Activated effector memory CD4-positive, alpha-beta T cell treated with Interleukin-2 at 50 U/mL for 16 hours (primary cell): ENCODE results near the gene IRGQ.
A peak's percentile ranks its signal among the peaks of the same experiment; 100 is the strongest.
"Not testable (repeated sequence)": the region's sequence is repeated elsewhere in the genome, so short reads cannot be mapped to it uniquely, and the experiment has no call there.

Source experiments
- DNase-seq: peaks from one replicate; pipeline ENCODE4 v3.0.0-alpha.2; 2020

Gene IRGQ

DNA sequence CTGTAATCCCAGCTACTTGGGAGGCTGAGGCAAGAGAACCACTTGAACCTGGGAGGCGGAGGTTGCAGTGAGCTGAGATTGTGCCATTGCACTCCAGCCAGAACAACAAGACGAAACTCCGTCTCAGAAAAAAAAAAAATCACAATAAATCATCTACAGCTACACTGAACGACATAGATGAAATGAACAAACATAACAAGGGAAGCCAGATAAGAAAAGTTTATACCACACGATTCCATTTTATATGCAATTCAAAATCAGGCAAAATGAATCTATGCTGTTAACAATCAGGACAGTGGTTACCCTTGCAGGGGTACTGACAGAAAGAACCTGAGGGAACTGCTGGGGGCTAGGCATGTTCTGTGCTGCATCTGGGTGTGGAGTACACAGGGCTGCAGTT is 26.3 kb downstream of the IRGQ start:
- no peak for DNase-seq

DNA sequence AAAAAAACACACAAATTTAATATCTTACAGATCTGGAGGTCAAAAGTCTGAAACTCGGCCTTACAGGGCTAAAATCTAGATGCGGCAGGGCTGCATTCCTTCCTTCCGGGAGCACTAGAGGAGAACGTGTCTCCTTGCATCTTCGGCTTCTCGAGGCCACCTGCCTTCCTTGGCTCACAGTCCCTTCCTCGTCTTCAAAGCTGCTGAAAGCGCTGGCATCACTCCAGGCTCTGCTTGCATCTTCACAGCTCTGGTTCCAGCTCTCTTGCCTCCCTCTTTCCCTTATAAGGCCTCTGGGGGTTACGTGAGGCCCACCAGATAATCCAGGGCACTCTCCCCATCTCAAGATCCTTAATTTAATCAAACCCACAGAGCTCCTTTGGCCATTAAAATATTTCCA is 31.1 kb downstream of the IRGQ start:
- DNase-seq = no peak

DNA sequence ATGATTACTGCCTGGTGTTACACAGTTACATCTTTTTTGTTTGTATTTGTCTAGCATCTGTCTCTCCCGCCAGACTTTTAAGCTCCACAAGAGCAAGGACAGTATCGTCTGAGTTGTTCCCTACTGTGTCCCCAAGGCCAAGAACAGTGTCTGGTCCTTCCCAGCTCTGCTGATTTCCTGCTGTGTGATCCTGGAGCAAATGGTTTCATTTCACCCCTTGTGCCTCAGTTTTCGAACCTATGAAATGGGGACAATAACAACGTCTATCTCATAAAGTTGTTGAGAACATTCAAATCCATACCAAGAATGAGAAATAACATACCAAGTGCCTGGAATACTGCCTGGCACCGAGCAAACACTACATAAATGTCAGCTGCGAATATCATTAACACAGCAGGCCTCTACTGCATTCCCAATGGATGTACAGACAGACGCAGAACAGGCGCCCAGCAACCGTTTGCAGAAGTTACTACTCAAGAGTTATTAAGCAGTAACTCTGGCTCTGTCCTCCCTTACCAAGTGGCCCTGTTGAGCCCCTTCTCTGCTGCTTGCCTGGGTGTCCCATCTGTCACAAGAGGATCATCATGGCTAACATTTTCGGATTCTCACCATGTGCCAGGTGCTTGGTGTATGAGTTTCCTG is 32.0 kb downstream of the IRGQ start:
- no peak for DNase-seq

DNA sequence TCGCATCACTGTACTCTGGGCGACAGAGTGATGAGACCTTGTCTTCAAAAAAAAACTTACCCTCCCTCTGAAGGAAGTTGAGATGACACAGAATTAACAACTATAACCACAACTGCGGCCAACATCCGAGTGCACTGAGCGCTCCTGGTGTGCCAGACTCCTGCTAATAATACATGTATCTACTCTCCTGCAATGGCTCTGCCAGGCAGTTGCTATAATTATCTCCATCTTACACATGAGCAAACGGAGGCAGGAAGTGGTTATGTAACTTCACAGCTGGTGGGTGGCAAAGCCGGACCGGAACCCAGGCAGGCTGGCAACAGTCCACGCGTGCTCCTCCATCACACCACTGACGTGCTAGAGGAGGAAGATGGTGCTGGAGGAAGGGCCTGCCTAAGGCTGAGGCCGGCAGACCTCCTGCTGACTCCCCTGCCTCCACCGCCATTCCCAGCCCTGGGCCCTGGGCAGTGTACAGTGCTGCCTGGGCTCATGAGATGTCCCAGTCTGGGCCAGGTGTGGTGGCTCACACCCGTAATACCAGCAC is 33.2 kb downstream of the IRGQ start:
- peak; percentile 76 for DNase-seq

DNA sequence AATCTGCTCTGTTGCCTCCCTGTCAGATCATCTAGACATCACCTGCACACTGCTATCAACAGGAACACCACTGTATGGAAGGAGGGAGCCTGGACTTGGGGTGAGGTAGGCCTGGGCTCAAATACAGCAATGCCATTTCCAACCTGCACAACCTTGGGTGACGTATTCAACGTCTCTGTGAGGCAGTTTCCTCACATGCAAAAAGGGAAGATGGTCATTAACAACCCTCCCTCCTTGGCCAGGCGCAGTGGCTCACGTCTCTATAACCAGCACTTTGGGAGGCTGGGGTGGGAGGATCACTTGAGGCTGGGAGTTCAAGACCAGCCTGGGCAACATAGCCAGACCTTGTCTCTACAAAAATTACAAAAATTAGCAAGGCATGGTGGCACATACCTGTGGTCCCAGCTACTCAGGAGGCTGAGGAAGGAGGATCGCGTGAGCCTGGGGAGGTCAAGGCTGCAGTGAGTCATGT is 33.7 kb downstream of the IRGQ start:
- no peak for DNase-seq

DNA sequence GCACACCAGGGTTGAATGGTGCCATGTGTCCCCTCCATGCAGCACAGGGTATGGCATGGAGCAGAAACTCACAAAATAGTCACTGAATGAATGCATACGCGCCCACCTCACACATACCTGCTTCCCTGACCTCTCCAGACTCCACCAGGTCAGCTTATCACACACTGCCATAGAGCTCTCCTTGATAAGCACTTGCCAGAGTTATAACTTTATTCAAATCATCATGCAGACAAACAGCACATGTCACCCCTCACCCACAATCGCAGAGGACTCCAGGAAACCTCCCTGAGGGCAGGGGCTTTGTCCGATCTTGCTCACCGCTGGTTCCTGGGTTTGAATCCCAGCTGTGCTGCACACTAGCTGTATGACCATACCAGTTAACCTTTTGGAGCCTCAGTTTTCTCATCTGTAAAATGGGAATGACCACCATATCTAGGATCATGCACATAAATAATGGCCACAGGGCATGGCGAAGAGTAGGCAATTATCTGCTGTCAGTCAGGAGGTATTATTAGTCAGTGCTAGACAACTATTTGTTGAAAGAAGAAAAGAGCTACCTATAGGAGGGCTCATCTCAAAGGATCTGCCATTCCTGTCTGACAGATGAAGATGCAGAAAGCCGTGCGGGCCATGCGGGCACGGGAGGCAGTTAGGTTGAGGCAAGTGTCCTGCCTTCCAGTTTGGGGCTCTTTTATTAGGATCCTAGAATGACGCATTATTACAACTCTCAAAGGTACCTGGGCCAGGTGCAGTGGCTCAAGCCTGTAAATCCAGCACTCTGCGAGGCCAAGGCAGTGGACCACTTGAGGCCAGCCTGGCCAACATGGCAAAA is 34.6 kb downstream of the IRGQ start:
- DNase-seq = no peak

DNA sequence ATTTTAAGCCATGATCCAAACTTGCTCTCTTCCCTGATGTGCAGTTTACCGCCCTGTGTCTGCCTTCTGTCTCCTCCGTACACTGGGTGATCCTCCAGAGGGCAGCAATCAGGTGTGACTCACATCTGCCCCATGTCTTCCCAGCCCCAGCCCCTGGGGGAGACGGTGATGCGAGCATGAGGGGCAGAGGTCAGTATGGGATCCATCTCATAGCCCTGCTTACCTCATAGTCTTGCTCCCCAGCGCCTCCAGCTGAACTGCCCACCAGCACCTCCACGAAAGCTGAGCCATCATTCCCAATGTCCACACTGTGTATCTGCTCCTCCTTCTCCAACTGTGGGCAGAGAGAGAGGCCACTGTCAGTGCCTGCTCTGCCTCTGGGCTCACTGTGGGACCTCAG is 35.2 kb downstream of the IRGQ start:
- no peak for DNase-seq

DNA sequence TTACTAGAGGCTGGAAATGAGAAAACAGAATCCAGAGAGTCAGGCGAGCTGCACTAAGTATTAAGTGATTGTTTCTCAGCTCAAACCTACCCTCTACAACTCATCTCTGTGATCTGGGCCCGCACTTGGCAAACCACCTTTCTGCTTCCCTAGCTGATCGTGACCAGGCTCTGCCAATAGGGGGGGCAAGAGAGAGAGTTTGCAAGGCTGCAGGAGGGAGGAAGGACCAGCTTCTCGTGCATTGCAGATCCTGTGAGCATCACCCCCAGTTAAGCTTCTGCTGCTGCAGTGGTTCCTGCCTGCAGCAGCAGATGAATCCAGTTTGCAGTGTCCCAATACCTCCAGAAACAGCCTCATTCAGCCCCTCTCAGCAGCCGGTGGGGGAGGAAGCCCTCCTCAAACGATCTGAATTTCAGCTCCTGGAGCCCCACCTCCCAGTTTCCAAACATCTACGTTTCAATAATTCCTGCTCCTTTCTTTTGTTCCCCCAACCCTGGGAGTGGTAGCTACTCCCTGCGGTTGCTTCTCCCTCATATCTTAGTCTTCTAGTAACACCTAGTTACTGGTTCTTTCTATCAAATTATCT is 40.7 kb downstream of the IRGQ start:
- peak; percentile 73 for DNase-seq

DNA sequence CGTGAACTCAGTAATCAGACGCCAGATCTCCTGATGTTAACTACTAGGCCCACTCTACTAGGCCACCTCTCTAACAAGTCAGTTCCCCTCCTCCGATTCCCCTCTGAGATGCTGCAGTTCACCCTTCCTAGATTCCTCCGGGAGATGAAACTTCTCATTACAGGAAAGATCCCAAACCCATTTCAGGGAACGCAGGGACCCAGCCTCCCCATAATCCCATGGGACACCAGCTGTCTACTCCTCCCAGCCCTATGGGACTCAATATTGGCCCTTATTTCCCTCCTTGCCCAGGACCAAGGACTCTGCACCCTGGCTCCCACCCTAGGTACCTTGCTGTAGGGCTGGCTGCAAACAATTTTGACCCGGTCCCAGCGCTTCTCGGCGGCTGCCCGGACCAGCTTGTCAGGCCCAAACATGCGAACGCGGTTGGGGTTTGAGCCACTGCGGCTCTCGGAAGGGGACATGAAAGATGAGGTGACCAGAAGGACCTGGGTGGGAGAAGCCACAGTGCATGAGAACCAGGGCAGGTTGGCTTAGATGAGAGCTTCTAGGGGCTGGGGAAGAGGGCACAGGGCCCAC is 41.5 kb downstream of the IRGQ start:
- no peak for DNase-seq

DNA sequence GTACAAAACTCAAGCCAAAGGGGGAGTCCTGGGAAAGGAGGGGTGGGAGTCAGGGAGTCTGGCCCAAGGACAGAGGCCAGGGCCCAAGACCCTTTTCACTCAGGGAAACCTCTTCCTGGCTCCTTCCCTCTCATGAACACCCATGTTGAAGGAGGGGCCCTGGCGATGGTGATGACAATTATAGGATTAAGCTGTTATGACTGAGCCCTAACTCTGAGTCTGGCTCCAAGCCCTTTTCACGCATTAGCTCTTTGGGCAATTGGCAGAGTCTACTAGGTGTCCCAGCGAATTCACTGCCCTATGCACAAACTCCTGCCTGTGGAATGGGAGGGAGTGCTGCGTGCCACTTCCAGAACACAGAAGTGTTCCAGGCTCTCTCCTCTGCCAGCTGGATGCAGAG is 42.3 kb downstream of the IRGQ start:
- no peak for DNase-seq

DNA sequence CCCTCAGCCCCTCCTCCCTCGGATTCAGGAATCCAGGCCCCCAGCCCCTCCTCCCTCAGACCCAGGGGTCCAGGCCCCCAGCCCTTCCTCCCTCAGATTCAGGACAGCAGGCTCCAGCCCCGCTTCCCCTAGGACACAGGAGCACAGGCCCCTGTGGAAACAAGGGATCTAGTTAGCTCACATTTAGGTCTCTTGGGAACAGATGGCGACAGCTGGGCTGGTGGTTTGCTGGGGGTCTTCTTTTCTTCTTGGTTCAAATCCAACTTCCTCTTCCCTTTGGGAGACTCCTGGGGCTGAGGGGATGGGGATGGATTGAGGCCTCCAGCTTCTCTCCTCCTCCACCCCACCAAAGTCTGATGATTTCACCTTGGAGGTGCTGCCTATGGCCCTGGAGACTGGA is 43.3 kb downstream of the IRGQ start:
- no peak for DNase-seq

DNA sequence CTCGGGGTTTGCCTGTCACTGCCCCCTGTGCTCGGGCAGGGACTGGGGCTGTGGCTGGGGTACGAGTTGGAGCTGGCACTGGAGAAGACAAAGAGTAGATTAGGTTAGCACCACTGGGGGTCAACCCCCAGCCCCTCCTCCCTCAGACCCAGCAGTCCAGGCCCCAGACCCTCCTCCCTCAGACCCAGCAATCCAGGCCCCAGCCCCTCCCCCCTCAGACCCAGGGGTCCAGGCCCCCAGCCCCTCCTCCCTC is 43.8 kb downstream of the IRGQ start:
- DNase-seq = no peak

DNA sequence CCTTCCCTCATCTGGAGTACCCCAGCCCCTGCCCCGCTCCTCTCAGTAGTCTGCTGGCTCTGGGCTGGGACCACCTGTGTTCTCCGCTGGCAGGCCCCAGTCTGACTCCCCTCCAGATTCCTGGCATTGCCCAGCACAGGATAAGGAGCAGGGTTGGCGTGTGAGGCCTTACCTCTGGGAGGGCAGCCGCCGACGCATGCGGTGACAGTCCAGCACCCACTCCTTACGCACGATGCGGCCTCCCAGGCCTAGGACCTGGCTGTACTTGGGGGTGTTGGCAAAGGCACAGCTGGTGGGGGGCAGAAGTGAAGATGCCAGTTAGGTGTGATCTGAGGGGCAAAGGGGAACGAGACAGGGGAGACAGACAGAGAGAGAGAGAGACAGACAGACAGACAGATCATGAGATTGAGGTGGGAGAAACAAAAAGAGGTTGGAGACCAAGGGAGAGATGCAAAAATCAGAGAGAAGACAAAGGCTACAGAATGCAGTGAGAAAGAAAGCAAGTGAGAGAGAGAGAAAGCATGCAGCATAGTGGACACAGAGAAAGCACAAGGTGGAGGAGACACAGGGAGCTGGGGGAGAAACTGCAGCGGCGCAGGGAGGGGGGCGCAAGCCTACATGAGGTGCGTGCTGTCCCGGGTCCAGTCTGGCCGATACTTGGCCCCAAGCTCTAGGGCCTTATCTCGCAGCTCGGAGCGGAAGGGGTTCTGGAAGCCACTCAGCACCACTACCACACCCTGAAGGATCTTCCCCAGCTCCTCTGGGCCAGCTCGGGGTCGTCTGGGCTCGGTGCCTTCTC is 44.3 kb downstream of the IRGQ start:
- no peak for DNase-seq

DNA sequence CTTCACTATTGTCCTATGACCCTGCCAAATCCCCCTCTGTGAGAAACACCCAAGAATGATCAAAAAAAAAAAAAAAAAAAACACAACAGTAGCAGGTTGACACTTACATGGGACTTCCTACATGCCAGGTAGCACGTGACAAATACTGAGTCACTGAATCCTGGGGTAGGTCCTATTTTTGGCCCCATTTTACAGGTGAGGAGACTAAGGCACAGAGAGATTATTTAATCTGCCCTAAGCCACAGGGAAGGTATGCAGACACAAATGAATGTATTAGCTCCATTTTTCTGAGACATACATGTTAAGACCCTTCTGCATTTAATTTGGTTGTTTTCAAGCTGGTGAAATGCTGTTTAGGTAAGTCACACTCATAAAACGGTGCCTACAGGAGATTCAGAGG is 47.2 kb downstream of the IRGQ start:
- DNase-seq = no peak

DNA sequence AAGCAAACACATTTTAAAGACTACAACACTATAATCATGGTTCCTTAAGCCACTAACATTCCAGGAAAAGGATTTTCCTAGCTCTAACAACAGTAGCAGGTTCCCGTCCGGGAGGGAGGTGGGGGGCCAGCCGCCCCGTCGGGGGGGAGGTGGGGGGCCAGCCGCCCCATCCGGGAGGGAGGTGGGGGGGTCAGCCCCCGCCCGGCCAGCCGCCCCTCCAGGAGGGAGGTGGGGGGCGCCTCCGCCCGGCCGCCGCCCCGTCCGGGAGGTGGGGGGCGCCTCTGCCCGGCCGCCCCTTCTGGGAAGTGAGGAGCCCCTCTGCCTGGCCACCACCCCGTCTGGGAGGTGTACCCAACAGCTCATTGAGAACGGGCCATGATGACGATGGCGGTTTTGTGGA is 48.0 kb downstream of the IRGQ start:
- not testable (repeated sequence) for DNase-seq

DNA sequence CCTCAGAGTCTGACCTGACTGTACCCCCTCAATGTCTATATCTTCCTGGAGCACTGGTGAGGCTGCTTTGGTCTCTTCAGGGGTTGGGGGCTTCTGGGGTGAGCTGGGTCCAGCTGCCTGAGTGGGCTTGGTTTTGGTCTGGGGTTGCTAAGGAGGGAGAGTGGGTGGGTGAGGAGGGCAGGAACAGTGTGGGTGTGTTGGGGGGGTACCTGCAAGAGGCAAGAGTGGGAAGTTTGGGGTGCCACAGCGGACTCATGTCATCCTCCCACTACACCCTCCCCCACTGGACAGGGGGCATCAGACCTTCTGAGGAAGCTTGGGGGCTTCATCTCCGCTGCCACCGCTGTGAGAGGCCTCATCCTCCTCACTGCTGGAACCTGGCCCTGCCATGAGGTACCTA is 49.4 kb downstream of the IRGQ start:
- no peak for DNase-seq

DNA sequence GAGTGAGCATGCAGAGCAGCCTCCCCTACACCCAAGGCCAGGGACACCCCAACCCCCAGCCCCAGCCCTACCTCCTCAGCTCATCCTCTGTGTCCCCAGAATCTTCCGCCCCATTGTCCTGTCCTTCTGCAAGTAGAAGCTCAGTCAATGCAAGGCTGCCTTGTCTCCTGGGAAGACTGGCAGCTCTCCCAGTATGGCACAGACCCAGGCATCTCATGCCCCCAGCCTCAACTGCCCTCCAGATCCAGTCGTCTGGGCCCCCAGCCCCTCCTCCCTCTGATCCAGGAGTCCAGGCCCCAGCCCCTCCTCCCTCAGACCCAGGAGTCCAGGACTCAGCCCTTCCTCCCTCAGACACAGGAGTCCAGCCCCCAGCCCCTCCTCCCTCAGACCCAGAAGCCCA is 50.0 kb downstream of the IRGQ start:
- no peak for DNase-seq

DNA sequence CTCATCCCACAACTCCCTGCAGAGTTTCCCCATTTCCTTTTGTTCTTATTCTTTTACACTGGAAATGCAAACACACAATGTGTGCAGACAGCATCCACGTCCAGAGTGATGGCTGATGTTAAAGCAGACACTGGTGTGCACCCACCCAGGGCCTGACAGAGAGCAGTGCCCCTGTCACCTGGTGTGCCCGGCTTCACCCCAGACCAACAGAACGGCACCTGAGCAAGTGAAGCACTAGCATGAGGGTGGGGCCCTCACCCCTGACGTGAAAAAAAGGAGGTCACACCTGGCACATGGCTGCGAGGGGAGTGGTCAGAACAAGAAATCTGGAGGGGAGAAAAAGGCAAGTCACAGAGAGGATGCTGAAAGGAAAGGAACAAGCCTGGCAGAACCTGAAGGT is 50.7 kb downstream of the IRGQ start:
- no peak for DNase-seq

DNA sequence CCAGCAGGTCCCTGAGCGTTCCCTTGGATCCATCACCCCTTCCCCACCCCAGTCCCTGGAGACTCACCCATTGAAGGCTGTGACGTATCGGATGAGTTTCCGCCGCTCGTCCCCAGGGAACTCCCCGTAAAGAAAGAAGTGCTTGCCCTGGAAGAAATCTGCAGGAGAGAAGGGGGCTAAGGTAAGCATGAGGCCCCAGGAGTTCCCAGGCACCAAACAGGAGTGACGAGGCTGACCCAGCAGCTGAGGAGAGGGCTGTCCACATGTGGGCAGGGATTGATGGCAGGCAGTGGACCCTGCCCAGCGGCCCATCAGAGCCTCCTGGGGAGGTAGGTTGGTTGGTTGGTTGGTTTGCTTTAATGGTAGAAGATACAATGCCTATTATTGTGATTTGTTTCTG is 51.9 kb downstream of the IRGQ start:
- no peak for DNase-seq

DNA sequence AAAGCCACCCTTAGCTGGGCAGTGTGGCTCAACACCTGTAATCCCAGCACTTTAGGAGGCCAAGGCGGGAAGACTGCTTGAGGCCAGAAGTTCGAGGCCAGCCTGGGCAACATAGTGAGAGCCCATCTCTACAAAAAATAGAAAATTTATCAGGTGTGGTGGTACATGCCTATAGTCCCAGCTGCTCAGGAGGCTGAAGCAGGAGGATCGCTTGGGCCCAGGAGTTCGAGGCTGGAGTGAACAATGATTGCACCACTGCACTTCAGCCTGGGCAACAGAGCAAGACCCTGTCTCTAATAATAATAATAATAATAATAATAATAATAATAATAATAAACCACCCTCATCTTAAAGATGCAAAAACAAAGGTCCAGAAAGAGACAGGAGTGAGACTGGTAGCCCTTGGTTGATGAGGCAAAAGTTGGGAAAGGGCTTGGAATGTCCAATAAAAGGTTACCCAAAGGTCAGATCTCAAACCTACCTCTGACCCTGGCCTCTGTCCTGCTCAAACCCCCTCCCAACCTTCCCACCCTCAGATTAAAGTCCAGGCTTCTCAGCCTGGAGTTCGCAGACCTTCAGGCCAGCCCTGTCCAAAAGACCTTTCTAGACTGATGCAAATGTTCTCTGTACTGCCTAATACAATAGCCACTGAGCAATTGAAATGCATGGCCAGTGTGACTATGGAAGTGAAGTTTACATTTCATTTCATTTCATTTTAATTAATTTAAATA is 53.8 kb downstream of the IRGQ start:
- no peak for DNase-seq

DNA sequence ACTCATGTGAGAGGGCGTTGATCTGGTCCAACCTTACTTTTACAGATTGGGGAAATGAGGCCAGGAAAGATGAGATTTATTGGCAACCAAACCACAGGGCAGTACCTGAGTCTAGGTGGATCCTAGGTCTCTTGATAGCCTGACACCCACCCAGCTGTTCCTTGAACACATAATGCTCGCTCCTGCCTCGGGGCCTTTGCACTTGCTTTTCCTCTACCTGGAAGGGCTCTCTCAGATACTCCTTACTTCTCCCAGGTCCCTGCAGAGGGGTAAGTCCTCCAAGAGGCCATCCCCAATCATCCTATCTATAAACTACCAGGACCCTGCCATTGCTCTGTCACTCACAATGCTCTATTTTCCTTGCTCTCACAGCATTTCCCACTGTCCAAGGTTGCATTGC is 55.6 kb downstream of the IRGQ start:
- DNase-seq = no peak

DNA sequence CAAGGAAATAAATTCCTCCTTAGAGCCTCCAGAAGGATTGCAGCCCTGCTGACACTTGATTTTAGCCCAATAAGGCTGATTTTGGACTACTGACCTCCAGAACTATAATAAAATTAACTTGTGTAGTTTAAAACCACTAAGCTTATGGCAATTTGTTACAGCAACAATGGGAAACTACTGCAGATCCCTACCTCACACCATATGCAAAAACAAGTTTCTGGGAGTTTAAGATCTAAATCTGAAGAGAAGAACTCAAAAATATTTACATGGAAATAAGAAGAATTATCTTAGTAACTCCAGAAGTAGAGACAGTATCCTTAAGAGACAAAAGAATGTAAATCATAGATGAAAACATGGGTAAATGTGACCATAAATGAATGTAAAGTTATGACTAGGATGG is 57.0 kb downstream of the IRGQ start:
- DNase-seq = no peak
